Neural cell (in vitro differentiated cells): ENCODE results near the gene HS6ST1.

Experiments used
- CTCF ChIP-seq: fragments of 450-650 bp; IDR thresholded peaks from 2 replicates; pipeline ENCODE4 v1.5.1; 2014; ENCODE audit warnings: antibody characterized with exemption, mild to moderate bottlenecking, moderate library complexity; ENCODE audit not compliant: poor library complexity, severe bottlenecking
- REST ChIP-seq: IDR thresholded peaks from 2 replicates; pipeline ENCODE4 v1.6.1; 2012; ENCODE audit warnings: borderline replicate concordance
- TAF1 ChIP-seq: IDR thresholded peaks from 2 replicates; pipeline ENCODE4 v1.6.1; 2012; ENCODE audit warnings: low read depth

- TF ChIP-seq CTCF (no peak), TAF1 (no peak), REST (no peak)
Measured at GRCh38 chr2:128314348-128315121, 4.1 kb downstream of the HS6ST1 start.
